ENCODE data around the gene LTA.

Gene LTA, protein sequence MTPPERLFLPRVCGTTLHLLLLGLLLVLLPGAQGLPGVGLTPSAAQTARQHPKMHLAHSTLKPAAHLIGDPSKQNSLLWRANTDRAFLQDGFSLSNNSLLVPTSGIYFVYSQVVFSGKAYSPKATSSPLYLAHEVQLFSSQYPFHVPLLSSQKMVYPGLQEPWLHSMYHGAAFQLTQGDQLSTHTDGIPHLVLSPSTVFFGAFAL

DNA sequence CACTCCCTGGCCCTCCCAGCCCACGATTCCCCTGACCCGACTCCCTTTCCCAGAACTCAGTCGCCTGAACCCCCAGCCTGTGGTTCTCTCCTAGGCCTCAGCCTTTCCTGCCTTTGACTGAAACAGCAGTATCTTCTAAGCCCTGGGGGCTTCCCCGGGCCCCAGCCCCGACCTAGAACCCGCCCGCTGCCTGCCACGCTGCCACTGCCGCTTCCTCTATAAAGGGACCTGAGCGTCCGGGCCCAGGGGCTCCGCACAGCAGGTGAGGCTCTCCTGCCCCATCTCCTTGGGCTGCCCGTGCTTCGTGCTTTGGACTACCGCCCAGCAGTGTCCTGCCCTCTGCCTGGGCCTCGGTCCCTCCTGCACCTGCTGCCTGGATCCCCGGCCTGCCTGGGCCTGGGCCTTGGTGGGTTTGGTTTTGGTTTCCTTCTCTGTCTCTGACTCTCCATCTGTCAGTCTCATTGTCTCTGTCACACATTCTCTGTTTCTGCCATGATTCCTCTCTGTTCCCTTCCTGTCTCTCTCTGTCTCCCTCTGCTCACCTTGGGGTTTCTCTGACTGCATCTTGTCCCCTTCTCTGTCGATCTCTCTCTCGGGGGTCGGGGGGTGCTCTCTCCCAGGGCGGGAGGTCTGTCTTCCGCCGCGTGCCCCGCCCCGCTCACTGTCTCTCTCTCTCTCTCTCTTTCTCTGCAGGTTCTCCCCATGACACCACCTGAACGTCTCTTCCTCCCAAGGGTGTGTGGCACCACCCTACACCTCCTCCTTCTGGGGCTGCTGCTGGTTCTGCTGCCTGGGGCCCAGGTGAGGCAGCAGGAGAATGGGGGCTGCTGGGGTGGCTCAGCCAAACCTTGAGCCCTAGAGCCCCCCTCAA, at the start of gene LTA:
Gene LTA, plus strand, starts transcription at position 249 of the 871 bp plus-strand sequence. Its CDS starts 454 bp downstream, at position 703.
- no peak for DNase-seq

DNA sequence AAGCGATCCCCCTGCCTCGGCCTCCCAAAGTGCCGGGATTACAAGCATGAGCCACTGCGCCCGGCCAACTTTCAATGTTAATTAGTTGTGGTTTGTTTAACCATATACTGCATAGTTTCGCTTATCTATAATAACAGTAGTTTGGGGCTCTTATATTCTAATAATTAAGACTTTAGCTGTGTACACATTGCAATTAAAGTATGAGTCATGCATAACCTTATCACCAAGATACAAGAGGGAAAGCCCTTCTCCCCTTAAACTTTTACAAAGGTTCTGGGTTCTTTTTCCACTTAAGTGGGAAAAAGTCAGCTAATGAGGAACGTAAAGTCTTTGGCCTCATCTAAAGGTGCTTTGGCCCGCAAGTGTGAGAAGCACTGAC, 46.5 kb upstream of the LTA start:
- DNase-seq: no peak

DNA sequence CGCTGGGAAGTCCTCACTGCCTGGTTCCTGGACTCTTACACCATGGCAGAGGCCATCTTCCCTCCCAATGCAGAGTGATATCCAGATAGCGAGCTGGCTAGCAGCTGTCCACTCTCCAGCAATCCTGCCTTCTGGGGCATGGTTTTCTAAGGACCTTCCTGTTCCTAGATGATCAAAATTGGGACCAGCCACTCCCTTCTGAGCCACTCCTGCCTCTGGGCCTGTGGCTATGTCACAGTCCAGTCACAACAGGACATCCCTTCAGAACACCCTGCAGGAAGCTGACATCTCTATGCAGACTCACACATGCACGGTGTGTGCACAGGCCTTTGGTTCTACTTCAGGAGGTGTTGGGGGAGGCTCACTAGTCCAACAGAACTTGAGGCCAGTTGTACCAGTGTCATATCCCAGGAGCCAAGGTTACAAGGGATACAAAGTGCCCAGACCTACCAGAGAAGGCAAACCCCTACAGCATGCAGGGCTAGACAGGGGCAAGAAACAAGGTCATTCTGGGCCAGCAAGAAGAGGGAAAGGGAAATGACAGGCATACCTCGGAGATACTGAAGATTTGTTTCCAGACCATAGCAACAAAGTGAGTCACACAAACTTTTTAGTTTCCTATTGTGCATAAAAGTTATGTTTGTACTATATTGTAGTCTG, 46.0 kb upstream of the LTA start:
- peak; percentile 49 for DNase-seq

DNA sequence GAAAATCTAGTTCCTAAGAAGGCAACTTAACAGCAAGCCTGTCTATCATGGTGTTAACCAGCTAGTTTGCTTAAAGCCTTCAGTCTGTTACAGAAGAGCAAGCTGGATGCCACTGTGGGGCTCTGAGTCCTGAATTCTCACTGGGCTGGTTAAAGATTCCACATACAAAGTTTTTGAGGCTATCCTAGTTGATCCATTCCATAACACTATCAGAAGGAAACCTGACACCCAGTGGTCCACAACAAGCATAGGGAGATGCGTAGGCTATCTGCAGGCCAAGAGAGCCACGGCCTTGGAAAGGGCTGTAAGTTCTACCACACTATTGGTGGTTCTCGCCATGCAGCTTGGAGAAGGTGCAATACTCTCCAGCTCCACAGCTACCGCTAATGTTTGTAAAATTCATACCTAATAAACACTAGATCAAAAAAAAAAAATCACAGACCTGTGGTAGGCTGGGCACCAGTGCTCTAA, 43.7 kb upstream of the LTA start:
- DNase-seq: no peak

DNA sequence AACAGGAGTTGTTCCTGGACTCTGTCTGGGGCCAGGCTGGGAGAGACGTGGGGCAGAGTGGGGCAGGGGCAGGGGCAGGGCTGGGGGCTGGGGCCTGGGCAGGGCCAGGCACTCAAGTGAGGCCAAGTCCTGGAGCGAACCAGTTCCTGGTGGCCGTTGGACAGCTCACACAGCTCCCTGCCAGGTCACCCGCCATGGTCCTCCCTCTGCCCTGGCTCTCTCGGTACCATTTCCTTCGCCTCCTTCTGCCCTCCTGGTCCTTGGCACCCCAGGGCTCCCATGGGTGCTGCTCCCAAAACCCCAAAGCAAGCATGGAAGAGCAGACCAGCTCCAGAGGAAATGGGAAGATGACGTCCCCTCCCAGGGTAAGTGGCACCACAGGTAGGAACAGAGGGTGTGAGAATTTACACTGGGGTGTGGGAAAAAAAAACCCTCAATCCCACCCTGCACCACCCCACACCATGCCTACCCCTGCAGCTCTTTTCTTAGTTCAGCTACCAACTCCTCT, 43.2 kb upstream of the LTA start, which contains the start of gene MCCD1:
Gene MCCD1, plus strand, starts transcription at position 142 of the 508 bp plus-strand sequence. Its CDS starts 53 bp downstream, at position 195.
- no peak for DNase-seq

DNA sequence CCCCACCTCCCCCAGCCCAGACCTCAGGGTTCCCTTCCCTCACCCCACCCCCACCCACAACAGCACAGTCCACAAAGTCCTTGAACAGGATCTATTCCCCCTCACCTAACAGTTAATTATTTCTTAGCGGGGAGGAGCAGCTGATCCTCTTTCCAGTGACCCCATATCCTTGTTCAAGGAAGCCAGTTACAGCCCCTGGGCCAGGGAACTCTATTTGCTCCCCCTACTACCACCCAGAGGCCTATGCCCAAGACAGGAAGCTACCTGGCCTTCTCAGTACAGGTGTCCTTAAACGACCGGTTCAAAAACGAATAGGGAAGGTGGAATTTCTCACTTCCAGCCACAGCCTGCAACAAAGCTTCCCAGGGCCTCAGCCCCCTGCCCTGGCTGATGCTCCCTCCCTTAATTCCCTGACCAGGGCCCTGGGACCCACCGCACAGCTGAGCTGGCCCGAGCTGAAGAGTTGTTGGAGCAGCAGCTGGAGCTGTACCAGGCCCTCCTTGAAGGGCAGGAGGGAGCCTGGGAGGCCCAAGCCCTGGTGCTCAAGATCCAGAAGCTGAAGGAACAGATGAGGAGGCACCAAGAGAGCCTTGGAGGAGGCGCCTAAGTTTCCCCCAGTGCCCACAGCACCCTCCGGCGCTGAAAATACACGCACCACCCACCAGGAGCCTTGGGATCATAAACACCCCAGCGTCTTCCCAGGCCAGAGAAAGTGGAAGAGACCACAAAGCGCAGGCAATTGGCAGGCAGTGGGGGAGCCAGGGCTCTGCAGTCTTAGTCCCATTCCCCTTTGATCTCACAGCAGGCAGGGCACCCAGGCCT, 42.5 kb upstream of the LTA start:
- no peak for DNase-seq

DNA sequence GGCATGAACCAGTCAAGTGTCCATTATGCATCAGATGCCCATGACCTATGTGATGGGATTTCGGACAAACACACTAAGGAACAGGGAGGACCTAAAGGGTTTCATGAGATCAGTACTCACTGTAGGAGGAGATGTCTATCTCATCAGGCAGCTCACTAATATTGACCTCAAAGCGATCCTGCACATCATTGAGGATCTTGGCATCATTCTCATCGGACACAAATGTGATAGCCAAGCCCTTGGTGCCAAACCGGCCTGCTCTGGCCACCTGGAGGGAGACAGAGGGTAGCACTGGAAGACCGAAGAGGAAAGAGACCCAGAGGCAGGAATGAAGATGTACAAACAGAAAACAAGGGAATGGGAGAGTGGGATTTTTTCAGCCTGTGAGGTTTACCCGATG, 41.4 kb upstream of the LTA start:
- no peak for DNase-seq

DNA sequence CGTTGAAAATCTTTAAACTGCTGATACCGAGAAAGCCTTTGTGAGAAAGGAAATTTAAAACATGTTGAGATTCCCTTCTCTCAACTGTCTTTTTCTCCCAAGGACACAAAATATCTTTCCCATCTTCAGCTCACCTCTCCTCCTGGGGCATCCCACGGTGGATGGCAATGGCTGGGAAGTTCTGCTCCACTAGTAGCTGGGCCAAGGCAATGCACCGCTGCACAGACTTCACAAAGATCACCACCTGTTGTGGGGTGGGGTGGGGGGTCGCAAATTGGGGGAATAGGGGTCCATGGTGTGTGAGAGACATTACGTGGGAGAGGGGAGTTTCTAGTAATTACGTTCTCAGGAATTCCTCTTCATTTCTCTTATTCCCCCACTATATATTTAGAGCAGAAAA, 40.9 kb upstream of the LTA start:
- no peak for DNase-seq

DNA sequence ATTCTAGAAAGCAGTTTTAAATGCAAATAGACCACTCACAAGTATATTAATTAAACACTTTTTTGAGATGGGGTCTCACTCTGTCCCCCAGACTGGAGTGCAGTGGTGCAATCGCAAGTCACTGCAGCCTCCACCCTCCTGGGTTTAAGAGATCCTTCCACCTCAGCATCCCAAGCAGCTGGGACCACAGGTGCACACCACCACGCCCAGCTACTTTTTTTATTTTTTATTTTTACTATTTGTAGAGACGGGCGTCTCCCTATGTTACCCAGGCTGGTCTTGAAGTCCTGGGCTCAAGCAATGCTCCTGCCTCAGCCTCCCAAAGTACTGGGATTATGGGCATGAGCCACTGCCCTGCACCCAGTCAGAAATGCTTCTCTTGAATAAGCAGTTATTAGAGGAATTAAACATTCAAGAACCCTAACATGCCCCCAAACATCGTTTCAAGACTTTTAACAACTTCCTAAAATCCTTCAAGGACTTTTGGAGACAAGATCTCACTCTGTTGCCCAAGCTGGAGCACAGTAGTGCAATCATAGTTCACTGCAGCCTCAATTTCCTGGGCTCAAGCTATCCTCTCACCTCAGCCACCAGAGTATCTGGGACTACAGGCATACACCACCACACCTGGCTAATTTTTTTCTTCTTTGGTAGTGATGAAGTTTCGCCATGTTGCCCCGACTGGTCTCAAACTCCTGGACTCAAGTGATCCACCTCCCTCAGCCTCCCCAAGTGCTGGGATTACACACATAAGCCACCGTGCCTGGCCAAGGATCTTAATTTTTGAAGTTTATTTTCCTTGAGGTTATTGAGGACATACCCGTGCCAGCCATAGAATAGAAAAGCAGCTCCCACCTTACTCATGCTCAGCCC, 40.1 kb upstream of the LTA start:
- no peak for DNase-seq

DNA sequence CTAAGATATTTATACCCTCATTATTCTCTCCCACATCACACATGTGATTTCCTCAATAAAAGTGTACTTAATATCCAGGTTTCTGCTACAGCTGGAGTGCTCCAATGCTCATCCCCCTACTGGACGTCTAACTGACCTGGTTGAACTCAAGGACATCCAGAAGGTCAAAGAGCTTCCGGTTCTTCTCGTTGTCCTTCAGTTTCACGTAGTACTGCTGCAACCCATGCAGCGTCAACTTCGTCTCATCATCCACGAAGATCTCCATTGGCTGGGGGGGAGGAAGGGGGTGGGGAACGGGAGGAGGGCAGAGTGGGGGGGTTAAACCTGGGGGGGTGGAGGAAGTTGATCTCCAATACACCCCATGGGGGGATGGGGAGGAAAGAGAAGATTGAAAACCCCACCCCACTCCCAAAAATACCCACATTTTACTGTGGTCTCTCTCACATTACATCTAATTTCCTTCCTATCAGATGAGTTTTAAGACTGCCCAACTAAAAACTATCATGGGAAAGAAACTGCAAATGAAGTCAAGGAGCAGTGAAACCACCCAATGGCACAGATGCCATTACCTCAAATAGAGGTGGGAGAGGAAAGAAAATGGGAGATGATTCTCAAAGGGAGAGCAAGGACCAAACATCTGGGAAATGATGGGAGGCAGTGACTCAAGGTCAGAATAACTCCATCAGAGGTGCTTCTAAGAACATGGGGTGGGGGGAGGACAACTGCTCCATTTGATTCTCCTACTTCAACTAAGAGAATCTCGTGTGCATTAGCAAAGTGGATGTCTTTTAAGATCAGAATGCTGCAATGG, 39.2 kb upstream of the LTA start:
- no peak for DNase-seq

DNA sequence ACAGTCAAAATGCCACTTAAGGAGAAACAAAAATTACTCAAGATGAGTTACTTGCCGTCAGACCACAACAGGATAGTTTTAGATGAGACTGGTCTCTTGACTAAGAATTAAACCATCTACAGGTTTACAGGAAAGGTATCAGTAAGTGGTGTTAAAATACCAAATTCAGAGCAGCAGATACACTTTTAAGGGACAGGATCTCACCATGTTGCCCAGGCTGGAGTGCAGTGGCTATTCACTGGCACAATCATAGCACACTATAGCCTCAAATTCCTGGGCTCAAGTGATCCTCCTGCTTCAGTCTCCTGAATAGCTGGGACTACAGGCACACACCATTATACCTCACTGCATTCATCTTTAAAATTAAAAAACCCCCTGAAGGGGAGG, 38.6 kb upstream of the LTA start:
- DNase-seq: no peak

DNA sequence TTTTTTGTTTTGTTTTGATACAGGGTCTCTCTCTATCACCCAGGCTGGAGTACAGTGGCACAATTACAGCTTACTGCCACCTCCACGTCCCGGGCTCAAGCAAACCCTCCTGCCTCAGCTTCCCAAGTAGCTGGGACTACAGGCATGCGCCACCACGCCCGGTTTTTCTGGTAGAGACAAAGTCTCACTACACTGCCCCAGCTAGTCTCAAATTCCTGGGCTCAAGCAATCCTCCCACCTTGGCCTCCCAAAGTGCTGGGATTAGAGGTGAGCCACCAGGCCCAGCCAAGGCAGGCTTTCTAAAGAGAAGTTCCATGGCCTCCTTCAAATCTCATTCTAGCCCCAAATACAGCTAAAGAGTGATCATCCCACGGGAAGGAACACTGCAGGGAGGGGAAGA, 38.1 kb upstream of the LTA start:
- no peak for DNase-seq

DNA sequence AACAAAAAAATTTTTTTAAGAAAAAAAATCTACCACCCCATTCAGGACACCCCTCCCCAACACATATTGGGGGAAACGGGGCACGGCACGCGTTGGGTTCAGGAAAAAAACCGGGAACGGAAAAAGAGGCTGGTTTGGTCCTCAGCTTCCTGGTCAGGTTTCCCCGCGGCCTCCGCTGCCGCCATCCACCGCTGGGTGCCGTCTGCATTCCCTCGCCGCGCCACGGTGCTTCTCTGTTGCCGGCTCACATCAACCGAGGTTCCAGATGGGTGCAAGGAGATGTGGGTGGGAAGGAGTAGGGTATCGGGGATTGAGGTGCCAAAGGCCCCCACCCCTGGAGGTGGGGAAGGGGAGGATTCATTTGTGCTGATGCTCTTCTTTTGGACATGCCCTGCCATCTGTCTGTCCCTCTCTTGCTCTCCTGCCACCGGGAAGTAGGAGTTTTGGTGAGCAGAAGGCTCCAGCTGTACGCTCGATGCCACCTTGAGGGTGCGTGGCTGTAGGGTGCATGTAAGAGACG, 37.5 kb upstream of the LTA start:
- DNase-seq: no peak

DNA sequence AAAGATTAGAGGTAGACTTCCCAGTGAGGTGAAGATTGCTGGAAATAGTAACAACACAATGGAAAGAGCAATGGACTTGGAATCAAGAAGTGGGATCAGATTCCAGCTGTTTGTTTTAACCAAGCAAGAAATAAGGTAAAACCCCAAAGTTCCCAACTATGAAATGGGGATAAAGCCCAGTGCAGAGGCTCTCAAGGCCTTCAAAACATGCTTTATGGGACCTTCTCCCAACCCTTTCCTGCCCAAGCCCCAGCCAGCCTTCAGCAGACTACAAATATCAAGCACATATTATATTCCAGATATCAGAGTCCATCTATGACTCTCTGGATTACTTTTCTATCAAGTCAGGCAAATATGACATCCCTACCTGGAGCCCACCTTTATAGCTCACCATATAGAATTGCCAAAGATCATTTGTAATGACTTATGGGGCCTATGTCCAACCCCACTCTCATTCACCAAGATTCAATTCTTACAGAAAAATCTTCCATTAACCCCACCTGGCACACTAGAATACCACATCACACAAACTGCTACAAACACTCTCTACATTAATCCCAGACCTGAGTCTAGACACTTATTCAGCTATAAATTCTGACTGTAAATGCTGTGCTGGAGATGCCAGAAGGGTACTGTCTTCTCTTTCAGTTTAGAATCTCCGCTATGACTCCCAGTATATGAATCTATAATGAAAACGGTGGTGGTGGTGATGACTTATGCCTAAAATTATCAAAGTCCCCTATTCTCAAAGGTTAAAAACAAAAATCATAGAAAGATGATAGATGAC, 36.4 kb upstream of the LTA start:
- no peak for DNase-seq

DNA sequence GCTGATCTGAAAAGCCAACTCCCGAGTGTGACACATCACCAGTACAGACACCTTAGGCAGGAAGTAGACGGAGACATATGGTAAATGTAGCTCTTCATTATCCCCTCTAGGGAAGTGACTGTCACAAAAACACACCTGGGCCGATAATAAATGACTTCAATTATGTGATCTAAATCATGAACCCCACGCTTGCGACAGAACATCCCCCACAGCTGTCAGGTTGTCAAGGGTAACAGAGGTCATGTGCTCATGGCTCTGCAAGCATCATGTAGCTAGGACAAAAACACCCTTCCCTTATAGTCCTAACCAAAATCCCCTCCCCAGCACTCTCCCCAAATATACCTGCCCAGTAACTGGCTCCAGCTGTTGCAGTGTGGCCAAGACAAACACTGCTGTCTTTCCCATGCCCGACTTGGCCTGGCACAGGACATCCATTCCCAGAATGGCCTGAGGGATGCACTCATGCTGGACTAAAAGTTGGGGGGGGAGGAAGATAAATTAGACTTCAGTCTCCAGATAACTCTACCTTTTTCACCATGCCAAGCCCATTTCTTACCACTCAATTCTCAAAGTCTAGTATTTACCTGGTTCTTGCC, 33.2 kb upstream of the LTA start:
- DNase-seq: no peak

DNA sequence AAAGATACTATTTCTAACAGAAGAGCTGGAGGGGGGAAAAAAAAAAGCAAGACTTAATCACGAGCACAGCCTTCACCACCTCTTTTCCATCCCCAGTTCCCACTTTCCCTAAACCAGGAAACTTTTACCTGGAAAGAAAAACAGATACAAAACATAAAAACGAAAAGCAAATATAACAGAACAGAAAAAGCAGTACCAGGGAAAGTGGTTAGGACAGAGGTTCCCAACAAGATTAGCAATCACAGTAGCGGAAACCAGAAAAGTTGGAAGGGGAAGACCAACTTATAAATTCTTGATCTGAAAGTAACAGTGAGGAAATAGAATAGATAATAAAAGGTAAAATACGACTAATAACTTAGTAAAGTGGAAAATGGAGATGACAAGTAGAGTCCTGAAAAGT, 31.4 kb upstream of the LTA start:
- no peak for DNase-seq

DNA sequence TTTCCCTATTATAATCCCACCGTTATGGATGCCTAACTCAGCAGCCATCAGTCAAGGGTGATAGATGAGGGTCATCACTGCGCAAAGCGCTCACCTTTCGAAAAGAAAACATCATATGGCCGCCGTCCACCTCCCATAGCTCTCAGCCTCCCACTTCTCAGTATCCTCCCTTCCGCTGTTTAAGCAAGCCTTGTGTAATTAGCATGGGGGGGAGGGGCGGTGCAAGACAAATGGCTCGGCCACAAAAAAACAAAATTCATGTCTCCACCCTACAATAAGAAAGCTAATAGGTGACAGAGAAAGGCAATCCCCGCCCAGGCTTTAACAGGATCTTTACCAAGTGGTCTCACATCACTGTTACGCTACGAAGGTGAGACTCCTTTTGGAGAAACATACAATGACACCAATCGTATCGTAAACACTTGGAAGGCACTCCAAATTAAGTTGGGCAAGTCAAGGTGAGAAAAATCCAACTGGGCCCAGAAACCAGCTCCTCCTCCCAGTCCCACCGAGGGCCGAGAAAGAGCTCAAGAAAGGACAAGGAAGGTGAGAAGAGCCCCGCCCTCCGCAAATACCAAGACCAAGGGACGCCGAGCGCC, 30.9 kb upstream of the LTA start:
- DNase-seq: peak; percentile 53

DNA sequence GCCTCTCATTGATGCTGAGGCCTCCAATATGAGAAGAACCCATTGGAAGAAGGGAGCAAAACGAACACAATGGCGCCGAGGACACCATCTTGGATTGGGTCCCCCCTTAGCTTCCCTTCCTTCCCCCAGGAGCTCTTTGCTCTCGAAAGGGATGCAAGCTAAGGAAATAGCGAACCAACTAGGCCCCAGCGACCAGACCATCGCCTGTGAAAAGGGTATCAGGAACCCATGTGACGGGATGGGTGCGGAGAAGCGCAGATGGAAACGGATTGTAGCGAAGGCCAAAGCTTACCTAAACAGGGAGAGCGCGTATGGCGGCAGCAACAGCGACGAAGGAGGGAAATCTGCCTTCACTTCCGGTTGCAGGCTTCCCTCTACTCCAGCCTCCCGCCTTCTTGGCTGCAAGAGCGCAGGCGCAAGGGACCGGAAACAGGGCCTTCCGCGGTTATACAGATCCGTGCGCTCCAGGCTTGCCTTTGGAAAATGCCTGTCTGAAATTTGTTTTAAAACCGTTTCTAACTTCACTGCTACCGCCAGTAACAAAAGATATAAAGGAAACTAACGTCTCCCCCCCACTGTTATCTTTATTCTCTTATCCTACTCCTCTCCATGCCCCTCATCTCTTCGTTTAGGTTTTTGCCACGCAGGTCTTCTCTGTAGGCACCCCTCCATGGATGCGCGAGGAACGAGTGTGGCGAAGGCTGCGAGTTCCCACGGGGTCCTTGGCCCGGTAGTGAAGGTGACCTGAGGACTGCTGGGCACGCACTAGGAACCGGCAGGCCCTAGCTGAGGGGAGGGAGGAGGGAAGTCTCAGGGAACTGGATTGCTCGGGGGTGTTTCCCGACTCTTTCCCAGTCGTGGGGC, 30.2 kb upstream of the LTA start, which contains the start of gene DDX39B:
Gene DDX39B, minus strand, starts transcription at position 346 of the 864 bp plus-strand sequence. CDS start 1,471 bp downstream, outside the sequence.
- DNase-seq: peak; percentile 98
